Hepatocyte (in vitro differentiated cells): ENCODE results near the gene IVD. TPM values are rescaled to one million over a fixed set of nuclear protein-coding genes. Genes with fewer than 3 reads are reported as not detected.

ENCODE experiments used
- DNase-seq: peaks from one replicate; pipeline ENCODE4 v3.0.0-alpha.2; 2016; ENCODE audit warnings: low spot score
- H2AFZ ChIP-seq: fragments of 200-600 bp; sonication (generic); 2 replicates; pipeline ENCODE4 v1.6.0; 2016; ENCODE audit warnings: antibody characterized with exemption, mild to moderate bottlenecking
- H3K27ac ChIP-seq: fragments of 200-600 bp; sonication (generic); 2 replicates; pipeline ENCODE4 v1.5.1; 2016; ENCODE audit warnings: mild to moderate bottlenecking
- H3K27me3 ChIP-seq: fragments of 200-600 bp; sonication (generic); 2 replicates; pipeline ENCODE4 v1.6.1; 2016
- H3K36me3 ChIP-seq: fragments of 200-600 bp; sonication (generic); replicated peaks from 2 replicates; pipeline ENCODE4 v1.5.1; 2016; ENCODE audit warnings: low read depth; ENCODE audit not compliant: insufficient read depth
- H3K4me1 ChIP-seq: fragments of 200-600 bp; sonication (generic); 2 replicates; pipeline ENCODE4 v1.5.1; 2016; ENCODE audit warnings: mild to moderate bottlenecking, moderate library complexity; ENCODE audit not compliant: insufficient read depth
- H3K4me2 ChIP-seq: fragments of 200-600 bp; sonication (generic); 2 replicates; pipeline ENCODE4 v1.6.0; 2016
- H3K4me3 ChIP-seq: fragments of 200-600 bp; sonication (generic); 2 replicates; pipeline ENCODE4 v1.5.1; 2016; ENCODE audit warnings: mild to moderate bottlenecking
- H3K79me2 ChIP-seq: fragments of 200-600 bp; sonication (generic); 2 replicates; pipeline ENCODE4 v1.6.0; 2017; ENCODE audit warnings: mild to moderate bottlenecking
- H3K9me2 ChIP-seq: fragments of 200-600 bp; sonication (generic); replicated peaks from 2 replicates; pipeline ENCODE4 v1.6.0; 2017; ENCODE audit warnings: mild to moderate bottlenecking; ENCODE audit not compliant: insufficient read depth
- H3K9me3 ChIP-seq: fragments of 200-600 bp; sonication (generic); 2 replicates; pipeline ENCODE4 v1.5.1; 2016; ENCODE audit warnings: low read depth, mild to moderate bottlenecking
- H4K20me1 ChIP-seq: fragments of 200-600 bp; sonication (generic); 2 replicates; pipeline ENCODE4 v1.6.0; 2016; ENCODE audit warnings: mild to moderate bottlenecking; ENCODE audit not compliant: insufficient read depth, poor library complexity, severe bottlenecking
- EZH2 ChIP-seq: fragments of 200-600 bp; sonication (generic); IDR thresholded peaks from 2 replicates; pipeline ENCODE4 v1.6.1; 2016; ENCODE audit warnings: antibody characterized with exemption, mild to moderate bottlenecking, borderline replicate concordance
- EZH2phosphoT487 ChIP-seq: fragments of 200-600 bp; sonication (generic); IDR thresholded peaks from one replicate; pipeline ENCODE4 v1.6.1; 2018; ENCODE audit warnings: antibody characterized with exemption, mild to moderate bottlenecking, low read depth, moderate library complexity; ENCODE audit not compliant: unreplicated experiment, severe bottlenecking
- WGBS: methylation state at CpG from one replicate; pipeline ENCODE4 v1.1.6; 2016; ENCODE audit warnings: low lambda C conversion rate; ENCODE audit errors: missing lambda C conversion rate; 5-methylcytosine and 5-hydroxymethylcytosine counted together
- polyA plus RNA-seq: library from polyadenylated mRNA; unstranded; fragments of >200 nt; fragmentation: Nextera tagmentation; extraction: Ambion mirVana; gene quantifications from 2 replicates; pipeline ENCODE4 v1.2.1, GENCODE V29; 2016
- total RNA-seq: library from RNA; depleted of rRNA; stranded (reverse); fragments of >200 nt; gene quantifications from 2 replicates; pipeline ENCODE4 v1.2.3, GENCODE V29; 2014
- TF ChIP-seq, protein P1 (sequence below): fragments of 200-600 bp; sonication (generic); IDR thresholded peaks from 2 replicates; pipeline ENCODE4 v1.5.1; 2016; ENCODE audit warnings: antibody characterized with exemption, mild to moderate bottlenecking; ENCODE audit not compliant: poor library complexity

IVD gene
- total and polyA plus RNA-seq, 2 experiments from 2014 or later, result 31.5 to 71.6 TPM

DNA sequence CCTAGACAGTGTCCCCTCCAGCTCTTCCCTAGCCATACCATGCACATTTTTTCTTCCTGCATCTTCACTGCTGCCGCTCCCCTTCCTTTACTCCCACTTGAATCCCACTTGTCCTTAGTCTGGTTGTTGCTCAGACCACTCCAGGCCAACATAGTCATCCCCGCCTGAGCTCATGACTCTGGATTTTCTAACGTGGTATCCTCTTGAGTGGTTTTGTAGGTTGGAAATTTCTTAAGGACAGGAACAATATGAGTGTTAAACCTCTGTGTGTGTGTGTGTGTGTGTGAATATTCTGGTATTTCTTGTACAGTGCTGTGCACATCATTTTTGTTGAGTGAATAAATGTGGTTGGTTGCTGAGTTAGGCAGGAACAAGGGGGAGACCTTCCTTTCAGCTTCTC, 38.3 kb downstream of the IVD start:
- no peak overlapping the region for H3K4me2 ChIP-seq
- DNase-seq, result no peak
- no peaks in the 10 kb centered on the region for H3K9me3 ChIP-seq
- H3K4me3 ChIP-seq, result no peak overlapping the region
- H3K79me2 ChIP-seq, result peaks cover 69% of the 10 kb centered on the region
- H3K36me3 ChIP-seq, result no peaks in the 10 kb centered on the region
- no peak overlapping the region for H3K27ac ChIP-seq
- TF ChIP-seq EZH2 (no peak), EZH2phosphoT487 (no peak)
- TF ChIP-seq, protein P1, sequence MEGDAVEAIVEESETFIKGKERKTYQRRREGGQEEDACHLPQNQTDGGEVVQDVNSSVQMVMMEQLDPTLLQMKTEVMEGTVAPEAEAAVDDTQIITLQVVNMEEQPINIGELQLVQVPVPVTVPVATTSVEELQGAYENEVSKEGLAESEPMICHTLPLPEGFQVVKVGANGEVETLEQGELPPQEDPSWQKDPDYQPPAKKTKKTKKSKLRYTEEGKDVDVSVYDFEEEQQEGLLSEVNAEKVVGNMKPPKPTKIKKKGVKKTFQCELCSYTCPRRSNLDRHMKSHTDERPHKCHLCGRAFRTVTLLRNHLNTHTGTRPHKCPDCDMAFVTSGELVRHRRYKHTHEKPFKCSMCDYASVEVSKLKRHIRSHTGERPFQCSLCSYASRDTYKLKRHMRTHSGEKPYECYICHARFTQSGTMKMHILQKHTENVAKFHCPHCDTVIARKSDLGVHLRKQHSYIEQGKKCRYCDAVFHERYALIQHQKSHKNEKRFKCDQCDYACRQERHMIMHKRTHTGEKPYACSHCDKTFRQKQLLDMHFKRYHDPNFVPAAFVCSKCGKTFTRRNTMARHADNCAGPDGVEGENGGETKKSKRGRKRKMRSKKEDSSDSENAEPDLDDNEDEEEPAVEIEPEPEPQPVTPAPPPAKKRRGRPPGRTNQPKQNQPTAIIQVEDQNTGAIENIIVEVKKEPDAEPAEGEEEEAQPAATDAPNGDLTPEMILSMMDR, result no peak
- H3K4me1 ChIP-seq, result peaks cover 33% of the 10 kb centered on the region
- H4K20me1 ChIP-seq, result peaks cover 63% of the 10 kb centered on the region
- no peaks in the 10 kb centered on the region for H3K9me2 ChIP-seq
- 84% methylated on average over 3 of the region's 3 CpGs for WGBS
- H2AFZ ChIP-seq, result no peak overlapping the region
- H3K27me3 ChIP-seq, result no peaks in the 10 kb centered on the region

DNA sequence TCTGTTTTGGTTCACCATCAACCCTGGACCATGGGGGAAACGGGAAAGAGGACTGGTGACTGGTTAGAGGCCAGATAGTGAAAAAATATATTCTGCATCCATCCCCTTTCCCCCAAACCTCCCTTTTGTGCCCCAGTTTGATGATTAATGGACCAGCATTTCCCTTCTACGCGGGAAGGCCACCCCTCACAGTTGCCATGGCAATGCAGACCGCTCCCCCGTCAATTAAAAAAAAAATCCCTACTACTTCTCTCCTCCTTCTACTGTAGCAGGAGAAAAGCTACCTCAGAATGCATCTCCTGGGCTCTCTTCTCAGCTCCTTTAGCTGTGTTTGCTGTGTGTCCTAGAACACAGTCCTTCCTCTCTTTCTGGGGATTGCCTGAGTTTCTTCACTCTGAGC, 39.1 kb downstream of the IVD start:
- peaks cover 78% of the 10 kb centered on the region for H3K79me2 ChIP-seq
- H3K9me2 ChIP-seq, result no peaks in the 10 kb centered on the region
- WGBS, result 65% methylated on average over 5 of the region's 5 CpGs
- peaks cover 25% of the 10 kb centered on the region for H3K4me1 ChIP-seq
- no peaks in the 10 kb centered on the region for H3K27me3 ChIP-seq
- TF ChIP-seq, protein P1, result no peak
- TF ChIP-seq EZH2, result no peak
- TF ChIP-seq EZH2phosphoT487, result no peak
- no peaks in the 10 kb centered on the region for H3K9me3 ChIP-seq
- H3K36me3 ChIP-seq, result no peaks in the 10 kb centered on the region
- H4K20me1 ChIP-seq, result peaks cover 71% of the 10 kb centered on the region
- no peak overlapping the region for H3K4me3 ChIP-seq
- H3K4me2 ChIP-seq, result peak overlapping the region; percentile 57
- no peak overlapping the region for H3K27ac ChIP-seq
- no peak for DNase-seq
- H2AFZ ChIP-seq, result no peak overlapping the region

DNA sequence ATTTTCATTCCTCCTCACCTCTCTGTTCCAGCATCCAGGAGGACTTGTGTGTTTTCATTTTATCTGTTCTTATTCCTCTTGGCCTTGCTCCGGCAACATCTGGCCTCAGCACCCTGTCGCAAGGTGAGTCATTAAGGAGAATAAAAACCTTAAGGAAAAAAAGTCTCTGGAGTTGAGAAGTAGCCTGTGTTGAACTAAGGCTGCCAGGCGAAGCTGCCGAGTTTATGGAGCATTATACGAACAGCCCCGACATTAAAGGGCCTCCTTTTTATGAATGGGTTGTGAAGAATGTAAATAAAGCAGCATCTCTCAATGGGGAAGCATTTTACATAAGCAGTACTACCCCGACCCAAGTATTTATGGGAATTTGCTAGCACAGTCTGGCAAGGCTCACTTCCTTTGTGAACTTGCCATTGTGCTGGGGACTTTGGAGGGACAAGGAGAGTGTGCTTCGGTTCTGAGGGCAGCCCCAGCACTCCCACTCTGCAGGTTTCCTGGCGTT, 39.9 kb downstream of the IVD start:
- Histone ChIP-seq H3K27ac (peak overlapping the region; percentile 28), H4K20me1 (peaks cover 78% of the 10 kb centered on the region)

More for the DNA sequence above, 39.9 kb downstream of the IVD start:
- DNase-seq, result peak; percentile 64
- no peaks in the 10 kb centered on the region for H3K9me2 ChIP-seq
- H3K27me3 ChIP-seq, result no peaks in the 10 kb centered on the region
- H3K4me1 ChIP-seq, result peaks cover 23% of the 10 kb centered on the region
- no peaks in the 10 kb centered on the region for H3K9me3 ChIP-seq
- WGBS, result 26% methylated on average over 9 of the region's 9 CpGs
- TF ChIP-seq EZH2phosphoT487 (no peak), EZH2 (no peak)
- TF ChIP-seq, protein P1, result no peak
- no peak overlapping the region for H3K4me3 ChIP-seq
- H3K36me3 ChIP-seq, result no peaks in the 10 kb centered on the region
- peak overlapping the region; percentile 57 for H3K4me2 ChIP-seq
- H2AFZ ChIP-seq, result no peak overlapping the region
- H3K79me2 ChIP-seq, result peaks cover 85% of the 10 kb centered on the region
